Loucy (cell line): Measurements from ENCODE around the gene STPG3.

ENCODE experiments used
- H2AFZ ChIP-seq: fragments of 200-600 bp; sonication (generic); 2 replicates; pipeline ENCODE4 v1.6.0; 2016; ENCODE audit warnings: antibody characterized with exemption, mild to moderate bottlenecking, low read length, moderate library complexity
- H3F3A ChIP-seq: fragments of 200-600 bp; 2 replicates; pipeline ENCODE4 v1.6.0; 2016; ENCODE audit warnings: antibody characterized with exemption, low read depth, mild to moderate bottlenecking
- H3K27me3 ChIP-seq: fragments of 200-600 bp; sonication (generic); 2 replicates; pipeline ENCODE4 v1.6.1; 2014; ENCODE audit warnings: low read length, mild to moderate bottlenecking; ENCODE audit not compliant: insufficient read depth, poor library complexity, severe bottlenecking
- H3K36me3 ChIP-seq: fragments of 200-600 bp; sonication (generic); 2 replicates; pipeline ENCODE4 v1.6.1; 2016; ENCODE audit warnings: low read length; ENCODE audit not compliant: insufficient read depth
- H3K4me1 ChIP-seq: fragments of 200-600 bp; sonication (generic); 2 replicates; pipeline ENCODE4 v1.5.1; 2014; ENCODE audit warnings: low read length, mild to moderate bottlenecking; ENCODE audit not compliant: insufficient read depth, poor library complexity, severe bottlenecking
- H3K4me2 ChIP-seq: fragments of 200-600 bp; sonication (generic); 2 replicates; pipeline ENCODE4 v1.6.0; 2014; ENCODE audit warnings: antibody characterized with exemption, low read length, low read depth, mild to moderate bottlenecking; ENCODE audit not compliant: poor library complexity, severe bottlenecking
- H3K4me3 ChIP-seq: fragments of 200-600 bp; sonication (generic); 2 replicates; pipeline ENCODE4 v1.5.1; 2014; ENCODE audit warnings: low read length, mild to moderate bottlenecking, mixed read lengths; ENCODE audit not compliant: poor library complexity, severe bottlenecking
- H3K79me2 ChIP-seq: fragments of 200-600 bp; sonication (generic); 2 replicates; pipeline ENCODE4 v1.6.1; 2014; ENCODE audit warnings: low read length; ENCODE audit not compliant: insufficient read depth
- H3K9ac ChIP-seq: fragments of 200-600 bp; sonication (generic); 2 replicates; pipeline ENCODE4 v1.6.0; 2014; ENCODE audit warnings: mild to moderate bottlenecking, low read depth, low read length, moderate library complexity; ENCODE audit not compliant: poor library complexity, severe bottlenecking
- H3K9me2 ChIP-seq: fragments of 200-600 bp; sonication (generic); replicated peaks from 2 replicates; pipeline ENCODE4 v1.6.1; 2016; ENCODE audit warnings: low read depth, low read length, mixed read lengths
- H3K9me3 ChIP-seq: fragments of 200-600 bp; sonication (generic); 2 replicates; pipeline ENCODE4 v1.6.1; 2014; ENCODE audit warnings: mild to moderate bottlenecking, antibody characterized with exemption, low read length, low read depth; ENCODE audit not compliant: insufficient read depth
- H4K20me1 ChIP-seq: fragments of 200-600 bp; sonication (generic); 2 replicates; pipeline ENCODE4 v1.6.0; 2014; ENCODE audit warnings: antibody characterized with exemption, low read length, mild to moderate bottlenecking; ENCODE audit not compliant: insufficient read depth, poor library complexity, severe bottlenecking
- CTCF ChIP-seq: fragments of 200-600 bp; sonication (generic); conservative IDR thresholded peaks from 2 replicates; pipeline ENCODE4 v1.5.1; 2014; ENCODE audit warnings: mild to moderate bottlenecking, antibody characterized with exemption, low read length
- EZH2phosphoT487 ChIP-seq: fragments of 200-600 bp; IDR thresholded peaks from 2 replicates; pipeline ENCODE4 v1.6.1; 2018; ENCODE audit warnings: antibody characterized with exemption, mild to moderate bottlenecking, moderate library complexity, borderline replicate concordance

STPG3 gene

GRCh38 chr9:137281345-137282116 lies 30.4 kb downstream of the STPG3 start:
- Histone ChIP-seq H3K4me3 (no peak overlapping the region), H2AFZ (no peak overlapping the region), H3K79me2 (no peaks in the 10 kb centered on the region), H3F3A (no peaks in the 10 kb centered on the region), H3K4me2 (no peak overlapping the region), H3K27me3 (no peaks in the 10 kb centered on the region), H3K9me2 (no peaks in the 10 kb centered on the region), H3K9me3 (no peaks in the 10 kb centered on the region), H3K9ac (no peak overlapping the region), H4K20me1 (no peaks in the 10 kb centered on the region), H3K4me1 (no peaks in the 10 kb centered on the region), H3K36me3 (no peaks in the 10 kb centered on the region)
- no peak for TF ChIP-seq CTCF
- no peak for TF ChIP-seq EZH2phosphoT487

GRCh38 chr9:137286975-137287383 lies 35.9 kb downstream of the STPG3 start:
- no peak overlapping the region for H3K4me2 ChIP-seq
- H3K9me3 ChIP-seq: no peaks in the 10 kb centered on the region
- H4K20me1 ChIP-seq: no peaks in the 10 kb centered on the region
- no peaks in the 10 kb centered on the region for H3K36me3 ChIP-seq
- H3K4me1 ChIP-seq: no peaks in the 10 kb centered on the region
- H2AFZ ChIP-seq: no peak overlapping the region
- H3K9ac ChIP-seq: no peak overlapping the region
- no peaks in the 10 kb centered on the region for H3K27me3 ChIP-seq
- no peaks in the 10 kb centered on the region for H3F3A ChIP-seq
- TF ChIP-seq EZH2phosphoT487 (no peak), CTCF (peak; percentile 70)
- H3K9me2 ChIP-seq: no peaks in the 10 kb centered on the region
- no peaks in the 10 kb centered on the region for H3K79me2 ChIP-seq
- no peak overlapping the region for H3K4me3 ChIP-seq

GRCh38 chr9:137293094-137293481 lies 42.0 kb downstream of the STPG3 start:
- Histone ChIP-seq H4K20me1 (no peaks in the 10 kb centered on the region), H3K9ac (no peak overlapping the region), H2AFZ (no peak overlapping the region), H3K9me2 (no peaks in the 10 kb centered on the region), H3K9me3 (no peaks in the 10 kb centered on the region), H3K27me3 (no peaks in the 10 kb centered on the region), H3F3A (no peaks in the 10 kb centered on the region), H3K4me3 (no peak overlapping the region), H3K4me1 (no peaks in the 10 kb centered on the region), H3K36me3 (no peaks in the 10 kb centered on the region), H3K4me2 (no peak overlapping the region), H3K79me2 (no peaks in the 10 kb centered on the region)
- no peak for TF ChIP-seq CTCF
- no peak for TF ChIP-seq EZH2phosphoT487
